ENCODE measurements around the gene IL15. TPM values are rescaled to one million over a fixed set of nuclear protein-coding genes. Genes with fewer than 3 reads are reported as not detected.

Gene IL15
- total RNA-seq, 1 donor from 2014 or later: 0.77 TPM

DNA sequence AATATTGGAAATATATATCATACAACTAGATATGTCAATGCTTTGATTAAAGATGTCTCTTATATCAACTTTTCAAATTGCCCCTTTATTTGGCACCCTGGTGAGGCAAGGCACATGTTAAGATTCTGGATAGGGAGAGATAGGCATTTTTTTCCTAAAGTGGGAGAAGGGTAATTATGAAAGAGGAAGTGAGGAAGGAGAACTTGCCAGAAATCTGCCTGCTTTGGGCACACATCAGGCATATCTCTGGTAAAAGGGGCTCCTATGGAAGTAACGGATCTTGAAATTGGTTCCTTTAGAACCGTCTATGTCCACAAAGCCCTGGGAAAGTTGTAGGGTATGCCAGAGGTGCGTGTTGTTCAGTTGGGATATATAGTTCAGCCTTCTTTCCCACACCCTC is 5.7 kb downstream of the IL15 start:
- Mint-ChIP-seq H3K4me3 (no peak overlapping the region), H3K27me3 (peaks cover 53% of the 10 kb centered on the region), H3K4me1 (ENCODE audit: unreplicated experiment) (no peaks in the 10 kb centered on the region), H3K27ac (no peak overlapping the region), H3K9me3 (no peaks in the 10 kb centered on the region), H3K36me3 (no peaks in the 10 kb centered on the region)
- TF ChIP-seq, protein P1, sequence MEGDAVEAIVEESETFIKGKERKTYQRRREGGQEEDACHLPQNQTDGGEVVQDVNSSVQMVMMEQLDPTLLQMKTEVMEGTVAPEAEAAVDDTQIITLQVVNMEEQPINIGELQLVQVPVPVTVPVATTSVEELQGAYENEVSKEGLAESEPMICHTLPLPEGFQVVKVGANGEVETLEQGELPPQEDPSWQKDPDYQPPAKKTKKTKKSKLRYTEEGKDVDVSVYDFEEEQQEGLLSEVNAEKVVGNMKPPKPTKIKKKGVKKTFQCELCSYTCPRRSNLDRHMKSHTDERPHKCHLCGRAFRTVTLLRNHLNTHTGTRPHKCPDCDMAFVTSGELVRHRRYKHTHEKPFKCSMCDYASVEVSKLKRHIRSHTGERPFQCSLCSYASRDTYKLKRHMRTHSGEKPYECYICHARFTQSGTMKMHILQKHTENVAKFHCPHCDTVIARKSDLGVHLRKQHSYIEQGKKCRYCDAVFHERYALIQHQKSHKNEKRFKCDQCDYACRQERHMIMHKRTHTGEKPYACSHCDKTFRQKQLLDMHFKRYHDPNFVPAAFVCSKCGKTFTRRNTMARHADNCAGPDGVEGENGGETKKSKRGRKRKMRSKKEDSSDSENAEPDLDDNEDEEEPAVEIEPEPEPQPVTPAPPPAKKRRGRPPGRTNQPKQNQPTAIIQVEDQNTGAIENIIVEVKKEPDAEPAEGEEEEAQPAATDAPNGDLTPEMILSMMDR (conservative IDR thresholded peaks at IDR 0.05): no peak
- no peak for DNase-seq (ENCODE audit: extremely low spot score, unreplicated experiment)

DNA sequence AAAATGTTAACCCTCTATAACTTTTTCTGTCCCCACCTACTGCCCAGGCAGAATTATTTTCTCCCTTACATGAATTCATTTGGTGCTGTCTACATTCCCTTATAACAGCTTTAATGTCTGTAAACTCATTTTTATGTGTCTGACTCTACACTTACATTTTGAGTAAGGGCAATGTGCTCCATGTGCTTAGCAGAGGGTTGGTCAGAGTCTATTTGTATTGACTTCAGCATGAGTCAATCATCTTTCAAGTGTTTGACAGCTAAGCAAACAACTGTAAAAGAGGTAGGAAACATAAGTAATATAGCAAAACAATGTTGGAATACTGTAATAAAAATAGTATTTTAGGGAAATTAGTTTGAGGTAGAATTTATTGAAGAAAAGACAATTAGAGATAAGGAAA is 6.3 kb downstream of the IL15 start:
- TF ChIP-seq, protein P1 (conservative IDR thresholded peaks at IDR 0.05): no peak
- DNase-seq (ENCODE audit: extremely low spot score, unreplicated experiment): no peak
- Mint-ChIP-seq H3K36me3 (no peaks in the 10 kb centered on the region), H3K4me1 (ENCODE audit: unreplicated experiment) (no peaks in the 10 kb centered on the region), H3K9me3 (no peaks in the 10 kb centered on the region), H3K4me3 (no peak overlapping the region), H3K27me3 (peaks cover 48% of the 10 kb centered on the region), H3K27ac (no peak overlapping the region)

DNA sequence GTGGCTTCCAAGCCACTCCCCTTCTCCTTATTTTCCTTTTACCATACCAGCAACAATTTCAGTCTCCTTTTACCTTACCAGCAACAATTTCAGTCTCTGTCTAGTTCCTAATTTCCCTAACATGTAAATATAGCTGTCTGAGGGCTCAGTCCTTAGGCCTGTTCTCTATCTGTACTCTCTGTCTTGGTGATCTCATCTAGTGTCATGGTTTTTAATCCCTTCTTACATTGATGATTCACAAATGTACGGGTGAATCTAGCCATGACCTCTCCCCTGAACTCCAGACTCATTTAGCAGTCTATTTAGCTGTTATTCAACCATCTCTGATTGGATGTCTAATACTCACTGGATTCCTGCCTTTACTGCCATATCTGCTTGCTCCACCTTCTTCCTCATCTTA is 7.2 kb downstream of the IL15 start:
- TF ChIP-seq, protein P1 (conservative IDR thresholded peaks at IDR 0.05): no peak
- DNase-seq (ENCODE audit: extremely low spot score, unreplicated experiment): no peak
- H3K36me3 Mint-ChIP-seq: no peaks in the 10 kb centered on the region
- H3K27me3 Mint-ChIP-seq: peaks cover 39% of the 10 kb centered on the region
- no peaks in the 10 kb centered on the region for H3K4me1 Mint-ChIP-seq (ENCODE audit: unreplicated experiment)
- no peak overlapping the region for H3K4me3 Mint-ChIP-seq
- H3K27ac Mint-ChIP-seq: no peak overlapping the region
- no peaks in the 10 kb centered on the region for H3K9me3 Mint-ChIP-seq

DNA sequence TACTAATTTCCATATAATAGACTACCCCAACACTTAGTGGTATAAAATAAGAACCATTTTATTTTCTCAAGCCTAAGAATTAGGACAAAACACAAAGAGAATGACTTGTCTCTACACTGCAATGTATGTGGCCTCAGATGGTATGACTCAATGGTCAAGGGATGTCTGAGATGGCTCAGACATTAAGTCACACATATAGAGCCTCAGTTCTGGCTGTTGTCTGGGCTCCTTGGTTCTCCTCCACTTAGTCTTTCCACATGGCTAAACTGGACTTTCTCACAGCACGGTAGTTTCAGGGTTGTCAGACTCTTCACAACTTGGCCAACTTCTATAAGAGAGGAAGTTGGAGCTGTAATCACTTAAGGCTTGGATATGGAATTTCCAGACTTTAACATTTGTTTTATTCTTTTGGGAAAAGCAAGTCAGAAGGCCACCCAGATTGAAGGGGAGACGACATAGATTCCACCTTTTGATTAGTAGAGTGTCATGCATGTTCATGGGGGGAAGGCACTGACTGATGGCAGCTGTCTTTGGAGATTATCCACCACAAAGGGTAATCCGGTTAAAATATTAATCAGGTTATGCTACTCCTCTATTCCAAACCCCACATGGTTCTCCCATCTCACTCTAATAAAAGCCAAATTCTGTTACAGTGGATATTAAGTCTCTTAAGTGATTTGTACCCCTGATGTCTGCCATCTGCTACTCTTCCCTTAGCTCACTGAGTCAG is 9.4 kb downstream of the IL15 start:
- H3K9me3 Mint-ChIP-seq: no peaks in the 10 kb centered on the region
- no peak overlapping the region for H3K4me3 Mint-ChIP-seq
- H3K27me3 Mint-ChIP-seq: peaks cover 22% of the 10 kb centered on the region
- TF ChIP-seq, protein P1 (conservative IDR thresholded peaks at IDR 0.05): no peak
- H3K36me3 Mint-ChIP-seq: no peaks in the 10 kb centered on the region
- H3K4me1 Mint-ChIP-seq (ENCODE audit: unreplicated experiment): no peaks in the 10 kb centered on the region
- DNase-seq (ENCODE audit: extremely low spot score, unreplicated experiment): no peak
- no peak overlapping the region for H3K27ac Mint-ChIP-seq

DNA sequence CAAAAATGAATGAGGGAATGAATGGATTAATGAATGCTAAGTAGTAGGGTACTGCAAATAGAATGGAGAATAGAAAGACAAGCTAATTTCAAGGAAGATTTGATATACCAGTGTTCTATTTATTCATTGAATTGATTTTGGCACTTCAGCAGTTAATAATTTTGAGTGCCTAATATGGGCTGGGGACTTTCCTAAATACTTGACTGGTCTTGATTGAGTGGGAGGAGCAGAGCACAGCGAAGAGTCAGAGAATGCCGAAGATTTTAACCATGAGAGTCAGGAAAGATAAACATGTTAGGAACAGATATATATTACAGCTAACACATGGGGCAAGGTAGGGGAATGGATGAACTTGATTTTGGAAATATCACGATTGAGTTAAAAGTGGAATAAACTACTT is 10.6 kb downstream of the IL15 start:
- TF ChIP-seq, protein P1 (conservative IDR thresholded peaks at IDR 0.05): no peak
- no peak for DNase-seq (ENCODE audit: extremely low spot score, unreplicated experiment)
- Mint-ChIP-seq H3K27ac (no peak overlapping the region), H3K36me3 (no peaks in the 10 kb centered on the region), H3K4me3 (no peak overlapping the region), H3K27me3 (peaks cover 20% of the 10 kb centered on the region), H3K4me1 (ENCODE audit: unreplicated experiment) (no peaks in the 10 kb centered on the region), H3K9me3 (no peaks in the 10 kb centered on the region)
